ENCODE results near the gene CPSF3. TPM values are rescaled to one million over a fixed set of nuclear protein-coding genes. Genes with fewer than 3 reads are reported as not detected.
"Not testable (repeated sequence)": the region's sequence is repeated elsewhere in the genome, so short reads cannot be mapped to it uniquely, and the experiment has no call there.

The CPSF3 gene
- total RNA-seq, 1 experiment from 2014 or later, result 95.5 TPM

- peaks cover 3 to 35% (median 33%) of the 10 kb centered on the region in 3 experiments; a peak in 6 of 7 replicates for H3K36me3 Mint-ChIP-seq (ENCODE audit: insufficient read depth in 1 of 3, low read depth in 3 of 3)
- no peak overlapping the region for H2BK5ac ChIP-seq (ENCODE audit: insufficient read length, low read length)
- no peaks in the 10 kb centered on the region for H3K27me3 ChIP-seq (ENCODE audit: insufficient read depth, low read length)
- H3K18ac ChIP-seq (ENCODE audit: insufficient read length, low read depth, low read length), result no peak overlapping the region
- peak overlapping the region in 1 of 3 experiments; percentile 73; a peak in 1 of 7 replicates for H3K27ac Mint-ChIP-seq
- H3K79me1 ChIP-seq (ENCODE audit: insufficient read depth, low read depth, low read length, poor library complexity, severe bottlenecking), result no peaks in the 10 kb centered on the region
- H2BK120ac ChIP-seq (ENCODE audit: low read depth, low read length, poor library complexity, severe bottlenecking), result no peak overlapping the region
- H2BK20ac ChIP-seq (ENCODE audit: low read depth, low read length, poor library complexity, severe bottlenecking), result no peak overlapping the region
- no peak overlapping the region for H3K56ac ChIP-seq (ENCODE audit: insufficient read length, low read depth, low read length)
- H4K91ac ChIP-seq (ENCODE audit: insufficient read length, low read depth, low read length), result no peak overlapping the region
- H3K4me1 ChIP-seq (ENCODE audit: insufficient read depth, low read length), result no peaks in the 10 kb centered on the region
- H3K79me2 ChIP-seq (ENCODE audit: insufficient read depth, low read length), result no peaks in the 10 kb centered on the region
- no peak overlapping the region for H3K23ac ChIP-seq (ENCODE audit: insufficient read length, low read depth, low read length)
- TF ChIP-seq, protein P1, sequence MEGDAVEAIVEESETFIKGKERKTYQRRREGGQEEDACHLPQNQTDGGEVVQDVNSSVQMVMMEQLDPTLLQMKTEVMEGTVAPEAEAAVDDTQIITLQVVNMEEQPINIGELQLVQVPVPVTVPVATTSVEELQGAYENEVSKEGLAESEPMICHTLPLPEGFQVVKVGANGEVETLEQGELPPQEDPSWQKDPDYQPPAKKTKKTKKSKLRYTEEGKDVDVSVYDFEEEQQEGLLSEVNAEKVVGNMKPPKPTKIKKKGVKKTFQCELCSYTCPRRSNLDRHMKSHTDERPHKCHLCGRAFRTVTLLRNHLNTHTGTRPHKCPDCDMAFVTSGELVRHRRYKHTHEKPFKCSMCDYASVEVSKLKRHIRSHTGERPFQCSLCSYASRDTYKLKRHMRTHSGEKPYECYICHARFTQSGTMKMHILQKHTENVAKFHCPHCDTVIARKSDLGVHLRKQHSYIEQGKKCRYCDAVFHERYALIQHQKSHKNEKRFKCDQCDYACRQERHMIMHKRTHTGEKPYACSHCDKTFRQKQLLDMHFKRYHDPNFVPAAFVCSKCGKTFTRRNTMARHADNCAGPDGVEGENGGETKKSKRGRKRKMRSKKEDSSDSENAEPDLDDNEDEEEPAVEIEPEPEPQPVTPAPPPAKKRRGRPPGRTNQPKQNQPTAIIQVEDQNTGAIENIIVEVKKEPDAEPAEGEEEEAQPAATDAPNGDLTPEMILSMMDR (conservative IDR thresholded peaks at IDR 0.05), result no peak
- H3K9me3 Mint-ChIP-seq, result no peaks in the 10 kb centered on the region
- no peak overlapping the region for H3K9ac ChIP-seq (ENCODE audit: extremely low read depth, insufficient read length, low read length)
- H3K4me3 Mint-ChIP-seq, result no peak overlapping the region
- WGBS (ENCODE audit: extremely low coverage, insufficient read length, low lambda C conversion rate), result no CpG with 5 or more reads among the region's 1 CpG
- no peaks in the 10 kb centered on the region for H3K27me3 Mint-ChIP-seq (ENCODE audit: low read depth)
- no peak overlapping the region for H4K5ac ChIP-seq (ENCODE audit: insufficient read length, low read depth, low read length)
- no peak overlapping the region for H2BK12ac ChIP-seq (ENCODE audit: insufficient read length, low read depth, low read length)
- no peak overlapping the region for H2AFZ ChIP-seq (ENCODE audit: low read length)
- H4K8ac ChIP-seq (replicated peaks; ENCODE audit: insufficient read length, low read depth, low read length), result no peak overlapping the region
- H4K20me1 ChIP-seq (ENCODE audit: control insufficient read depth, insufficient read depth, insufficient read length), result no peaks in the 10 kb centered on the region
- no peak overlapping the region for H2BK15ac ChIP-seq (ENCODE audit: low read depth, low read length)
- H3K23me2 ChIP-seq (ENCODE audit: insufficient read length, low read depth, low read length, poor library complexity, severe bottlenecking), result no peaks in the 10 kb centered on the region
- H3K9me3 ChIP-seq (ENCODE audit: control insufficient read depth, low read depth, low read length), result no peaks in the 10 kb centered on the region
- no peak overlapping the region for H3K27ac ChIP-seq (ENCODE audit: insufficient read length, low read depth, low read length)
- H3K14ac ChIP-seq (ENCODE audit: insufficient read depth, low read length), result no peak overlapping the region
- H3K4me1 Mint-ChIP-seq, result 0 out of 4 replicates have a peak, but pooled peaks cover 0 to 3% of the 10 kb centered on the region in 2 experiments
- no peak for DNase-seq
- H3K4ac ChIP-seq (ENCODE audit: low read depth, low read length), result no peak overlapping the region
- H3T11ph ChIP-seq (ENCODE audit: low read length), result no peak overlapping the region
- no peak overlapping the region for H3K4me2 ChIP-seq (ENCODE audit: insufficient read depth, insufficient read length, low read length)
- H2AK5ac ChIP-seq (ENCODE audit: insufficient read length, low read length), result no peak overlapping the region
Measured at GRCh38 chr2:9508931-9509330, 85.5 kb downstream of the CPSF3 start.

DNA sequence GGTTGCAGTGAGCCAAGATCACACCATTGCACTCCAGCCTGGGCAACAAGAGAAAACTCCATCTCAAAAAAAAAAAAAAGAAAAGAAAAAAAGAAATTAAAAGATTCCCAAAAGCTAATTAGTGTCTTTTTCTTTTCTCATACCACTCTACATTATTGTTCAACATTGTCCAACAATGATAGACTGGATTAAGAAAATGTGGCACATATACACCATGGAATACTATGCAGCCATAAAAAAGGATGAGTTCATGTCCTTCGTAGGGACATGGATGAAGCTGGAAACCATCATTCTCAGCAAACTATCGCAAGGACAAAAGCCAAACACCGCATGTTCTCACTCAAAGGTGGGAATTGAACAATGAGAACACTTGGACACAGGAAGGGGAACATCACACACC is 90.5 kb downstream of the CPSF3 start:
- not testable (repeated sequence) for H4K91ac ChIP-seq (ENCODE audit: insufficient read length, low read depth, low read length); H3K9ac ChIP-seq (ENCODE audit: extremely low read depth, insufficient read length, low read length); H3K56ac ChIP-seq (ENCODE audit: insufficient read length, low read depth, low read length); H3K14ac ChIP-seq (ENCODE audit: insufficient read depth, low read length); H3K27me3 Mint-ChIP-seq (ENCODE audit: low read depth); H3T11ph ChIP-seq (ENCODE audit: low read length); H2AFZ ChIP-seq (ENCODE audit: low read length); H3K4me1 Mint-ChIP-seq; H2BK20ac ChIP-seq (ENCODE audit: low read depth, low read length, poor library complexity, severe bottlenecking); H3K27ac ChIP-seq (ENCODE audit: insufficient read length, low read depth, low read length); H3K4ac ChIP-seq (ENCODE audit: low read depth, low read length); H2BK120ac ChIP-seq (ENCODE audit: low read depth, low read length, poor library complexity, severe bottlenecking); H3K27me3 ChIP-seq (ENCODE audit: insufficient read depth, low read length); H3K9me3 ChIP-seq (ENCODE audit: control insufficient read depth, low read depth, low read length); H3K27ac Mint-ChIP-seq; H2BK12ac ChIP-seq (ENCODE audit: insufficient read length, low read depth, low read length); H4K20me1 ChIP-seq (ENCODE audit: control insufficient read depth, insufficient read depth, insufficient read length); H3K79me2 ChIP-seq (ENCODE audit: insufficient read depth, low read length); H3K4me1 ChIP-seq (ENCODE audit: insufficient read depth, low read length); H3K9me3 Mint-ChIP-seq; H3K4me3 Mint-ChIP-seq; H2AK5ac ChIP-seq (ENCODE audit: insufficient read length, low read length); H2BK5ac ChIP-seq (ENCODE audit: insufficient read length, low read length); H4K5ac ChIP-seq (ENCODE audit: insufficient read length, low read depth, low read length); H3K79me1 ChIP-seq (ENCODE audit: insufficient read depth, low read depth, low read length, poor library complexity, severe bottlenecking); H2BK15ac ChIP-seq (ENCODE audit: low read depth, low read length); H3K23ac ChIP-seq (ENCODE audit: insufficient read length, low read depth, low read length); H3K18ac ChIP-seq (ENCODE audit: insufficient read length, low read depth, low read length); H3K23me2 ChIP-seq (ENCODE audit: insufficient read length, low read depth, low read length, poor library complexity, severe bottlenecking); DNase-seq; H3K4me2 ChIP-seq (ENCODE audit: insufficient read depth, insufficient read length, low read length); H4K8ac ChIP-seq (replicated peaks; ENCODE audit: insufficient read length, low read depth, low read length)
- peaks cover 7 to 35% (median 26%) of the 10 kb centered on the region in 3 experiments; a peak in 6 of 7 replicates for H3K36me3 Mint-ChIP-seq (ENCODE audit: insufficient read depth in 1 of 3, low read depth in 3 of 3)
- no CpG with 5 or more reads among the region's 3 CpGs for WGBS (ENCODE audit: extremely low coverage, insufficient read length, low lambda C conversion rate)
